Daoy (cell line): ENCODE measurements around the gene KRT79. TPM values are rescaled to one million over a fixed set of nuclear protein-coding genes. Genes with fewer than 3 reads are reported as not detected.
"Not testable (repeated sequence)": the region's sequence is repeated elsewhere in the genome, so short reads cannot be mapped to it uniquely, and the experiment has no call there.

Experiments used
- DNase-seq: peaks from one replicate; pipeline ENCODE4 v3.0.0-alpha.2; 2015; ENCODE audit warnings: low read depth
- total RNA-seq: library from RNA; depleted of rRNA; stranded (reverse); fragments of >200 nt; shearing (Covaris generic); gene quantifications from 2 replicates; pipeline ENCODE4 v1.2.3, GENCODE V29; 2014

Gene KRT79
- total RNA-seq, 1 experiment from 2014 or later, result 2.6 TPM

DNA sequence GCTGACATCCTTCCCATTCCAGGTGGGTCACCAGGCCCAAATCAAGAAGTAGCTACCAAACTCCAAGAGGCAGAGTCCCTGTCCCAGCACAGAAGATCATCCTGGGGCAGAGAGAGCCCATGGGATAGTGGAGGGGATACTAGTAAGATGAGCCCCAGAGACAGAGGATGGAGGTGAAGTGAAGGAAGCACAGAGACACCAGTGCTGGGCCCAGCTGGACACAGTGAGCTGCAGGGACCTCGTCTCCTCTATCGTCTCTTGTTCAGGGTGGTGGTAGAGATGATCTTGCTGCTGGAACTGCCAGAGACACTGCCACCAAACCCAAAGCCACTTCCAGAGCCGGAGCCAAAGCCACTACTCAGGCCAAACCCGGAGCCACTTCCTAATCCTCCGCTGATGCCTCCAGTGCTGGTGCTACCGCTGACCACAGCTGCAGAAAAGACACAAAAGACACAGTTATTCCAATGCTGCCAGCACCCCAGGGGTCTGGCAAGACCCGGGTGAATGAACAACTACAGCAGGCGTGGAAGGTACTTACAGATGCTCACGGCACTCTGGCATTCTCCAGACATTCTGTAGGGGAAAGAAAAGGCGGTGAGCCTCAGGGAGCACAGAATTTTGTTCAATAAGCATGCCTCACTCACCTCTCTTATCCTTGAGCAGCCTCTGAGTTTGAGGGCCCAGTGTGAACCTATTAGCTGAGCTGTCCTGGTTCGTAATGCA lies 27.1 kb downstream of the KRT79 start:
- no peak for DNase-seq

DNA sequence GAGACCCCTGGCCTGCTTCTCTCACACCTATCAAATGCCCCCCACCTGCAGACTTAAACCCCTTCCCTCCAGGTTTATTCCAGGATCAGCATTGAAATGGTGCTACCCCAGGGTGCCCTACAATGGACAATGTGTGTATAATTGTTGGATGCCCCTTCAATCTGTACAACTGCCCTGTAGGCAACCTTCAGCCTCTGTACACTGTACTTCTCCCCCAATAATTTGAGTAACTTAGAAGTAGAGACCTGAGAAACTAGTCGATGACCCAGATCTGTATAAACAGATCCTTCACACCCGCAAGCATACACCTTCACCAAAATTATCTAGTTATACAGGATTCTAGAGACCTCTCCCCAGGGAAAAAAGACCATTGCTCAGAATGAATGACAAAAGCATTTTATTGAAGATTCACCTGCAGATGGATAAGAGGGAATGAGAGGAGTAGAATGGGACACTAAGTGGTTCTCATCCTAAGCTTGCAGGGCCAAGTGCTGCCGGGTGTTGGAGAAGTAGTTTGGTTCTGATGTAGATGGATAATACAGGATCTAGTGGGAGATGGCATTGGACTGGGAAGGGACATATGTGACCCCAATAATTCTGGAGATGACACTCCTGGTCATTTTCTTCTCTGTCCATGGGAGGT lies 27.8 kb downstream of the KRT79 start:
- DNase-seq, result no peak

DNA sequence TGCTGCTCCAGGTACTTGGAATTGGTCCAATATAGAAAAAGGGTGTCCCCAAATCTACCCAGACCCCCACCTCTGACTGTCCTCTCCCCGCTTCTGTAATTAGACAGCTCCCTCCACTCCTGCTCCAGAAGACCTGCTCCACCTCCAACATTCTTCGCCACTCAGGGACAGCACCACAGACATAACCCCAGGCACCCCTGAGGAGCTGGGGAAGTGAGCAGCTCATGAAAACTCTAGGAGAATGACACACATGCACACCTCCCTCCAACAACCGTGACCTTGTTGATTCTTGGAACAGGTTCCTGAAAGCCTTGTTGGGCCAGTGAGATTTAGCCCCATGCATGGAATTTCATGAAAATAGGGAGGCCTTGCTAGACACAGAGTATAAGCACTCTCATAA lies 28.4 kb downstream of the KRT79 start:
- DNase-seq, result no peak

DNA sequence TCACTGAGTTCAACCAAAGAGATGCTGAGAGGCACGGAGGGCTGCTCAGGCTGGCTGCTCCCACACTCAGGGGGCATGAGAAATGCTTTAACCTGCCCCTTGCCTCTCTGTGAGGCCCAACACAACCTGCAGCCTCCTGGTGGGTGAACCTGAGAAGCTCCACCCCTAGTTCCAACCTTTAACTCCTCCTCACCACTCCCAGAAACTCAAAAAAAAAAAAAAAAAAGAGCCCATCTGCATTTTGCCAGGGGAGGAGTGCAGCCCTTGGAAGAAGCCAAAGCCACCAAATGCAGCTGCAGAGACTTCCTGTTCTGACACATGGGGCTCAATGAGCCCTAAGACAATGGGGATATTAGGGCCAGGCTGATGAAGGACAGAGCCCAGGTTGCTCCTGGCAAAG lies 29.1 kb downstream of the KRT79 start:
- DNase-seq, result no peak

DNA sequence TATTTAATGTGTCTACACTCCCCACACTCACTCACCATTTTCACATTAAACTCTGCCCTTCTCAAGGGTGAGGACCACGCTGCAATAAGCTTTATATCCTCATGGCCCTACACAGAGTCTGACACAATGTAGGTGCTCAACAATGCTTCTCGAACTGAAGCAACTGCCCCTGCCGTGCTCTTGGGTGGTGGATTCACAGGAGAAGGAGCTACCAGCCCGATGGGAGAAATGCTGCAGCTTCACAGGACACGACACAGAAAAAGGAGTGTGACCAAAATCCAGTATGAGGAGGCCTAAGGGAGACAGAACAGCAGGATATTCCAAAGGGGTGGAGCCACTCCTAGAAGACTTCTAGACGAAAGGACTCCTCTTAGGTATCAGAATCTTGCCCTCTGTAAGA lies 31.7 kb downstream of the KRT79 start:
- no peak for DNase-seq

DNA sequence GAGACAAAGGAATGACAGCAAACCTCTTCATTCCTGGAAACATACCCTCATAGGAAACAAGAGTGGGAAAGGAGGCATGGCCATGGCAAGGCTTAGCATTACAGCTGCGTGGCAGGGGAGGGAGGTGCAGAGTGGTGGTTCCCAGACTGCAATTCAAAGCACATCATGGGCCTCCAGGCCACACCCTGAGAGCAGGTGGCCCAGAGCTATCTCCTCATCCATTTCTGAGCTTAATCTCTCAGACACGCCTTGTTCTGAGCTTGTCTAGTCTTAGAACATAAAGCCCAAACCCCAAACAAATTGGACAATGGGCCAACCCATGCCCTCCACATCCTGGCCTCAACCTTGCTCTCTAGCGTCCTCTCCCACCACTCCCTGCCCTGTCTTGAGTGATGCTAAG lies 32.3 kb downstream of the KRT79 start:
- DNase-seq, result no peak

DNA sequence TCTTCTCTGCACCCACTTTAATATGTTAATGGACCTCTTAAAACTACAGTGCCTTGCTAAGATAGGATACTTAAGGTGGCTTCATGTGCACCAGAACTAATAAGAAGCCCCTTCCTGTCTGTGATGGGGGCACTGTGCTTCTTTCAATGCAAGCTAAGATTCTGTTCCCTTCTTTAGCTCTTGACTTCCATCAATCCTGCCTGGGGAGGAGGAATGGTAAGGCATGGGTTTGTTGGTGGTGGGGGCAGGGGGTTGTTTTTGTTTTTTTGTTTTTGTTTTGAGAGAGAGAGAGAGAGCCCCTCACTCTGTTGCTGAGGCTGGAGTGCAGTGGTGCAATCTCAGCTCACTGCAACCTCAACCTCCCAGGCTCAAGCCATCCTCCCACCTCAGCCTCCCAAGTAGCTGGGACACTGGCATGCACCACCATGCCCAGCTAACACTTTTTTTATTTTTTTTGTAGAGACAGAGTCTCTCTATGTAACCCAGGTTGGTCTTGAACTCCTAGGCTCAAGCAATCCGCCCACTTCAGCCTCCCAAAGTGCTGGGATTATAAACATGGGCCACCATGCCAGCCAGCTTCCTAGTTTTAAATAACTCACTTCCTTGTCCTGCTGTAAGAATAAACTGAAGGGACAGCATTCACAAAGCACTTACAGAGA lies 33.7 kb downstream of the KRT79 start:
- no peak for DNase-seq

DNA sequence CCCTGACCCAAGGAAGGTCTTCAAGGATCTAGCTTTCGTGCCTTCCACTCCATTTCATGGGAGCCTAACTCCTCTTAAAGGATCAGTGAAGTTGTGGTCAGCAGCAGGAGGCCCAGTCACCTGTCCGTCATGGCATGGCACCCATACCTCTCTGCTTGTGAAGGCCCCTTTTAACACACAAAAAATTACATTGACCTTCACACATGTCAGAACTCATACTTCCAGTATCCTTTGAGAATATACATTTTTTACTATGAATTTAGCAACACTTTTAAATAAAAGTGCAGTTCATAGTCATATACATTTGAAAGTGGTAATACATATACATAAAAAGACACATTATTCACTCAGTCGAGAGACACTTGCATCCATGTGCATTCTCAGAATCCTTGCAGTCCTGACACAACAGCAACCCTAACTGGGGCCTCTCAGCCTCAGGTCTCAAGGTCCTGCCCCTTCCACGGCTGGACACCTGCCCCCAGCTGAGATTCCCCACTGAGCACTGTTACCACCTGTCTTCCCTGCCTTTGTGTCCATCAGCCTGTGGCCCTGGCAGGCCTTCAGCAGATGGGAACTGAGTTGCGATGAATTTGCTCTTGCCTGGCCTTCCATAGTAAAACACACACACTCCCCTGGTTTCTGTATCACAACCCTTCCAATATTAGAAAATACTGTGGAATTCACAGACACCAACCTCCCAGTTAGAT lies 34.5 kb downstream of the KRT79 start:
- DNase-seq, result no peak

DNA sequence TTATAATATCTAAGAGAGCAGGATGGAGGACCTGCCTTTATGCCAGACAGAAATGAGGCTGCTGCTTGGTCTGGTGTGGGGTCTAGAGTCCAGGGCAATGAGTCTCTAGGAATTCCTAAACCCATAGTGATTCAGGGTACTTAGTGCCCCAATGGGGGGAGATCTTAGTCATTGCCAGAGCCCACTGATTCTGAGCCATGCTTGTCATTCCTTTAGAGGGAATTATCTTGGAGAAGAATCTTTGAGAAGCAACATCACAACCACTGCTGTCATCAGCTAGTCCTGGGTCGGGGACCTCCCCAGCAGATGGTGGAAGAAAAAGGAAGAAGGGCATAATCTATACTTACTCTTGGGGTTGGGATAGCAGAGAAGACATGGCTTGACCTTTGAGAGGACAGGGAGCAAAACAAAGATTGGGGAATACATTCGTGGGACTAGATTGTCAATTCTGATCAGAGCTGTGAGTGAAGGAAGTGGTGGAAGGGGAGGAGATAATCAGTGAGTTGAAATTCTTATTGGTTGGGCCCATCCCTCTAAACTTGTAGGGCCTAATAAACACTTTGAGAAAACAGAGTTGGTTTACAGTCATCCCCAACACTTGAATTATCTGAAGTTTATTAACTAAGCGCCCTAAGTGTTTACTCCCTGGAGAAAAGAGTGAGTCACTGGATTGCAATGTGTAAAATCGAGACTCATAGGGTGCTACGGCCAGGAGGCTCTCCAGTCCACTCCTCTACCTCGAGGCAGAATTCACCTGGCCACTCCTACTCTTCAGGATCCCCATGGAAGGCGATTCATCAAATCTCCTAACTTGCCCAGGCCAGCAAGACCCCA lies 35.2 kb downstream of the KRT79 start:
- peak; percentile 52 for DNase-seq

DNA sequence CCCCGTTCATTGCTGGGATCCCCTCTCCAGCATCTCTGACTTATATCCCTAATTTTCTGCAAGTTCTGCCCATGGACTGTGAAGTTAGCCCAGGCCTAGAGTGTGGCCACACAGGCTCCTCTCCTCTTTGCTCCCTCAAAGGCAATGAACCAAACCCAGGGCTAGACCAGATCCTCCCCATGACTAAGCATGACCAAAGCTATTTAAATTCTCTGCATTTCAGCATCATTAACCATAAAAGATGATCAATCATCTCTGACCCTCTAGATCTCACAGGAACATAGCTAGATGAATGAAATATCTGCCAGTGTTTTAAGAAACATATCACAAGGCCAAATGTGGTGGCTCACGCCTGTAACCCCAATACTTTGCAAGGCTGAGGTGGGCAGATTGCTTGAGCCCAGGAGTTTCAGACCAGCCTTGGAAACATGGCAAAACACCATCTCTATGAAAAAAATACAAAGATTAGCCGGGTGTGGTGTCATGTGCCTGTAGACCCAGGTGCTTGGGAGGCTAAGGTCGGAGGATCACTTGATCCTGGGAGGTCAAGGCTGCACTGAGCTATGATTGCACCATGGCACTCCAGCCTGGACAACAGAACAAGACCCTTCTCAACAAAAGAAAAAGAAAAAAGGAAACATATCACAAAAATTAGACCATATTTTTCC lies 36.0 kb downstream of the KRT79 start:
- peak; percentile 58 for DNase-seq

DNA sequence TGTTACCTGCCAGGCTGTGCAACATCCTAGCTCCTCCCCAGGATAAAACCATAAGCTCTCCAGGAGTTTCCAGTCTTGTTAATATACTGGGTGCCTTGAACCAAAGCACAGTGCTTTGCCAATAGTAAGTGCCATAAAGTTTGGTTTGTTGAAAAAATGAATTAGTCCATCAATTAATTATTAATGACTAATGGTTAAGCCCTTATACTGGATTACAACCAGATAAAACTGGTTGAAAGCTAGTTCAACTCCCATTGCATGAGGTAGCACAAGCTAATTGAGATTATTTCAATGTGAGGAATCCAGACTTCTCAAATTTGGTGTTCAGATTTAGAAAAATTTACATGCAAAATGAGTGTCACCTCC lies 36.6 kb downstream of the KRT79 start:
- no peak for DNase-seq

DNA sequence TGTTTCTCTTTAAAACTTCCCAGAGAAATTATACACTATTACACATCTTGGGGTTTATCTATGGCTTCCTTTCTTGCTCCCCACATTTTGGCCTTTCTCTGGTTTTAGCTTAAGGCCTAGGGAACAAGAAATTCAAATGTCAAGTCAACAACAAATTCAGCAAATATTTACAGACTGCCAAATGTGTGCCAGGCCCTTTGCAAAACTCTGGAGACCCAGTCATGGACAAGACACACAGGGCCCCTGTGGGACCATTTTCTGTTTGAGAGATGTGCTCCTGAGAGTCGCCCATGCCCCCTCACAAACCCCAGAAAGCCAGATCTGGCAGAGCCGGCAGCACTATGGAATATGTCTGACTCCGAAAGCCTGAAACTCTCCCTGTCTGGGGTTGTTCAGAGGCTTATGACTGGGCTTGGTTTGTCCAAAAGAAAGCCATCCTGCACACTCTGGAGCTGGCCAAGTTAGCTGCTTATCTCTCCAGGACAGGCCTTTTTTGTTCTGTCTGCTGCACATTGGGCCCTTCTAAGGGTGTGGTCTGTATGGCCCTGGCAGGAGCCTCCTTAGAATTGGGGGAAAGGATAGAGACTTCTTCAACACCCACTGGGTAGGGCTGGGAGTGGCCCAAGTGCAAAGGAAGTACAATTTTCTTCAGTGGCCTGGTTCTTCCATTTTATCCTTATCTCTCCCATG lies 37.1 kb downstream of the KRT79 start:
- DNase-seq, result no peak

DNA sequence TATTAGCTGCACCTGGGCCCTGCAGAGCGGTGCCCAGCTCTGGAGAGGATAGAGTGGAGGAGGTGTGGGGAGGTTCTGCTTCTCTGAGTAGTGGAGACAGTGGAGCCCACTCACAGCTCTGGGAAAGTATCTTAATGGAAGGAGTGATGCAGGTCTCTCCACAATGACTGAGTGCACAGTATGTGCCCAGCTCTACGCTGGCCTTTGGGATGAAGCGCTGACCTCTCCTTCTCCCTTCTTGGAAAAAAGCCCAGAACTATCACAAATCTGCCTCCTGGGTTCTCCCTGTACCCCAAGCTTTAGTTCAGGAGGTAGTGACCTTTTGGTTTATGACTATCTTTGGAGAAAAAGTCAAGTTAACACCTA lies 37.7 kb downstream of the KRT79 start:
- no peak for DNase-seq

DNA sequence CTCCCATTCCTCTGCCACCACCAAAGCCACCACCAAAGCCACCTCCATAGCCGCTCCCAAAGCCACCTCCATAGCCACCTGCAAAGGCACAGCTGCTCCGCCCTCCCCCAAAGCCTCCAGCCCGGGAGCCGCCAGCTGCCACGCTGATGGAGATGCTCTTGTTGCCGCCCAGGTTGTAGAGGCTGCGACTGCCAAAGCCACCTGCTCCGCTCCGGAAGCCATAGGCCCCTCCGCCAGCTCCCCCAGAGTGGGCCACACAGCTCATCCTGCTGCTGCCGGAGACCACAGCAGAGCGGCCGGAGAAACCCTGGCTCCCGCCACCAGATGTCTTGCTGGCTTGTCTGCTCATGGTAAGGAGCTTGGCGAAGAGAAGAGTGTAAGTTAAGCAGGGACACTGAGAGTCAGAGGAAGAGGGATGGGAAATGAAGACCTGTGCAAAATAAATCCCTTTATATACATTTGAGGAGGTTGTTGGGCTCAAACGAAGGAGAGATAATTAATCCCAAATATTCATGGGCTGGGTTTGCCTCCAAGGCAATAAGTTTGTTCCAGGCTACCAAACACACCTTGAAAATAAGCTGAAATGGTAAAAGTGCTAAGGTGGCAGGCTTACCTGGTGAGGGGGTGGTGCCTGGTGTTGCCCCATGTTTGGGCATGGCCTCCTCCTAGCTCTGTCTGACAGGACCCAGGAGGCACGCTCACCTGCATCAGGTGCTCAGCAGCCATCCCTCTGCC lies 38.2 kb downstream of the KRT79 start, which contains the start of gene KRT3:
Gene KRT3, minus strand, starts transcription at position 424 of the 735 bp plus-strand sequence. Its CDS starts 75 bp downstream, at position 349.
- no peak for DNase-seq

DNA sequence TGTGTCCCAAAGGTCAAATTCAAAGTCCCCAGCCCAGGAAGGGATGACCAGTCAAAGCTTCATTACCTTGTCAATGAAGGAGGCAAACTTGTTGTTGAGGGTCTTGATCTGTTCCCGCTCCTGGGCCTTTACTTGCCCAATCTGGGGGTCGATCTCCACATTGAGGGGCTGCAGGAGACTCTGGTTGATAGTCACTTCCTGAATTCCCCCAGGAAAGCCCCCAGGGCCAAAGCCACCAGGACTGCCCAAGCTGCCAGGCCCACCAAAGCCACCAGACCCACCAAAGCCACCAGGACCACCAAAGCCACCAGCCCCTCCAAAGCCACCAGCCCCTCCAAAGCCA lies 38.8 kb downstream of the KRT79 start:
- DNase-seq, result not testable (repeated sequence)

DNA sequence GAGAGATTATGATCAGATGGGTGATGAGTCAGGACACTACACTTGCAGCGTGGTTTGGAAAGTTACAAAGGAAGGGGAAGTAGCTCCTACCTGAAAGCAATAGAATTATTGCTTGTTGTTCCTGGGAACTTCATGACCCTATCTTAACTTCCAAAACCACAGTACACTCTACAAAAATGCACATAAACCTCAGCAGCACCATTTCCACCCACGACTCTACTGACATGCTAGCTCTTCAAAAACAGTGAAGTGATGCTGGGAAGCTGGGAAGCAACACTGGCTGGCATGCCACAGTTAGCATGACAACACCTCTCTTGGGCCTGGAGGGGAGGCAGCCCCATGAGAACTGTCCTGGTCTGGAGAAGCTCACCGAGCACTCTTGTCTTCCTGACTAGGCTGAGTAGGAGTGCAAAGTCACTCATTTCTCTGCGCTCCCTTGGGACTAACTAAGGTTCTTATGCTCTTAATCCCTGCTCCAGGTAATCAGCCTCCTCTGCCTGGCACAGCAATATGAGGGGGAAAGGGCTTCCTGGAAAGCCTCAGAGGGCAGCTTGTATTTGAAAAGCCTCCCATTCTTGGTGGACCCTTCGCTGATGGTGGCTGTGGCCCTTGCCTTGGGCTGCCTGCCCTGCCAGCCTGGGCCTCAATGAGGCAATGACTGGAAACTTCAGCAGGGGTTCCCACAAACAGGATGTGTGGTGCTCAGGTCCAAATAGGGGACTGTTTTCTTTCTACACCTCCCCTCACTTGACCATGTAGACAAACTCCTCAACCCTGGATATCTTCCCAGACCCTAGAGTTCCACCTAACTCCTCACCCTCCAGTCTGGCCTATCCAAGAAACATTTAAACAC lies 39.4 kb downstream of the KRT79 start:
- no peak for DNase-seq

DNA sequence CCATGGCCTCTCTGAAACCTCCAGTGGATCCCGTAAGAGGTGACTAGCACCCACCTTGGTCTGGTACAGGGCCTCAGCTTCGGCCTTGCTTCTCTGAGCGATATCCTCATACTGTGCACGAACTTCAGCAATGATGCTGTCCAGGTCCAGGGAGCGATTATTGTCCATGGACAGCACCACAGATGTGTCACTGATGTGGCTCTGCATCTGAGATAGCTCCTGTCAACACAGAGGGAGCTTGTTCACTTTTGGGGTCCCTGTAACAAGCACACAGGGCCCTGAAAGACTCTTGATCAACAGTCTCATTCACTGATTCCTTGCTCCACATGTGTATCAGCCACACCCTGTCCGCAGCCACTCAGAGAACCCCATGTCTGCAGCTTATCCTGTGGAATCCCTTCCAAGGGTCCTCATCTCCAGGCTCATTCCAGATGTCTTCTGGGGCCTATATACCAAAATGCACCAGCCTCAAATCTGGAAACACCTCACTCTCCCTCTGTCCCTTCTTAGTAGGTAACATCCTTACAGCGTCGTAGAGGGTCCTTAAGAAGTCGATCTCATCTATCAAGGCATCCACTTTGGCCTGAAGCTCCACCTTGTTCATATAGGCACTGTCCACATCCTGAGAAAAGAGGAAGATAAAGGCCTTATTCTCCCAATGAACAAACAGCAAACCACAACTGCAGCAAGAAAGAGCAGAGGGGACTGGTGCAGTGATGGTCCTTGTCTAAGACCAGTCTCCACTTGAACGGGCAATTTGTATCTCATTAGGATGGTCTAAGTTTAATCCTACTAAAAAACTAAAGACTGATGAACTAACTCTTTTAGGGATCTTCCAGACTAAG lies 41.7 kb downstream of the KRT79 start:
- no peak for DNase-seq
